ENCODE data around the gene MAML2. TPM values are rescaled to one million over a fixed set of nuclear protein-coding genes. Genes with fewer than 3 reads are reported as not detected.

The MAML2 gene
- total RNA-seq, 1 experiment from 2014 or later = 2.7 TPM

- Histone ChIP-seq H4K91ac (ENCODE audit: insufficient read length, low read depth, low read length) (no peak overlapping the region), H3K4ac (ENCODE audit: low read depth, low read length) (no peak overlapping the region), H3K9ac (ENCODE audit: extremely low read depth, insufficient read length, low read length) (no peak overlapping the region), H2BK20ac (ENCODE audit: low read depth, low read length, poor library complexity, severe bottlenecking) (no peak overlapping the region), H3K4me1 (ENCODE audit: insufficient read depth, low read length) (peaks cover 9% of the 10 kb centered on the region; the same call in 1 of the 2 replicates), H2BK12ac (ENCODE audit: insufficient read length, low read depth, low read length) (no peak overlapping the region), H3K9me3 (ENCODE audit: control insufficient read depth, low read depth, low read length) (no peaks in the 10 kb centered on the region), H3K14ac (ENCODE audit: insufficient read depth, low read length) (no peak overlapping the region), H2BK120ac (ENCODE audit: low read depth, low read length, poor library complexity, severe bottlenecking) (no peak overlapping the region), H3K79me2 (ENCODE audit: insufficient read depth, low read length) (peaks cover 2% of the 10 kb centered on the region; the same call in 1 of the 2 replicates), H4K20me1 (ENCODE audit: control insufficient read depth, insufficient read depth, insufficient read length) (no peaks in the 10 kb centered on the region), H3K23ac (ENCODE audit: insufficient read length, low read depth, low read length) (no peak overlapping the region), H2BK15ac (ENCODE audit: low read depth, low read length) (no peak overlapping the region), H2AFZ (ENCODE audit: low read length) (no peak overlapping the region), H3K4me2 (ENCODE audit: insufficient read depth, insufficient read length, low read length) (no peak overlapping the region), H4K5ac (ENCODE audit: insufficient read length, low read depth, low read length) (no peak overlapping the region), H3T11ph (ENCODE audit: low read length) (no peak overlapping the region), H2AK5ac (ENCODE audit: insufficient read length, low read length) (no peak overlapping the region), H2BK5ac (ENCODE audit: insufficient read length, low read length) (no peak overlapping the region), H3K18ac (ENCODE audit: insufficient read length, low read depth, low read length) (no peak overlapping the region), H3K27me3 (ENCODE audit: insufficient read depth, low read length) (no peaks in the 10 kb centered on the region), H3K56ac (ENCODE audit: insufficient read length, low read depth, low read length) (no peak overlapping the region), H3K27ac (ENCODE audit: insufficient read length, low read depth, low read length) (no peak overlapping the region), H3K23me2 (ENCODE audit: insufficient read length, low read depth, low read length, poor library complexity, severe bottlenecking) (no peaks in the 10 kb centered on the region), H4K8ac (replicated peaks; ENCODE audit: insufficient read length, low read depth, low read length) (no peak overlapping the region), H3K79me1 (ENCODE audit: insufficient read depth, low read depth, low read length, poor library complexity, severe bottlenecking) (no peaks in the 10 kb centered on the region)
- TF ChIP-seq CTCF (conservative IDR thresholded peaks at IDR 0.05) = no peak
- no peaks in the 10 kb centered on the region for H3K27me3 Mint-ChIP-seq (ENCODE audit: low read depth)
- no peak for DNase-seq
- no peaks in the 10 kb centered on the region; a peak in 1 of 7 replicates for H3K36me3 Mint-ChIP-seq (ENCODE audit: insufficient read depth in 1 of 3, low read depth in 3 of 3)
- no CpG with 5 or more reads among the region's 3 CpGs for WGBS (ENCODE audit: extremely low coverage, insufficient read length, low lambda C conversion rate)
- peak overlapping the region in 1 of 3 experiments; percentile 66; a peak in 1 of 7 replicates for H3K27ac Mint-ChIP-seq
- peaks cover 26 to 49% of the 10 kb centered on the region in 2 experiments for H3K4me1 Mint-ChIP-seq
- H3K4me3 Mint-ChIP-seq = no peak overlapping the region
- no peaks in the 10 kb centered on the region for H3K9me3 Mint-ChIP-seq
Measured at GRCh38 chr11:96318850-96319249, 24.1 kb downstream of the MAML2 start.
